Neural cell (in vitro differentiated cells): Measurements from ENCODE around the gene TSPAN15. TPM values are rescaled to one million over a fixed set of nuclear protein-coding genes. Genes with fewer than 3 reads are reported as not detected.

ENCODE experiments used
- H2AFZ ChIP-seq: fragments of 200-600, 300-800 bp; sonication (generic), shearing (Covaris generic); 2 replicates; pipeline ENCODE4 v1.6.0; 2014; ENCODE audit warnings: low read depth, mild to moderate bottlenecking, antibody characterized with exemption, low read length, moderate library complexity
- H3F3A ChIP-seq: fragments of 200-600 bp; shearing (Covaris generic); 2 replicates; pipeline ENCODE4 v1.6.1; 2016; ENCODE audit warnings: mild to moderate bottlenecking, moderate library complexity, mixed read lengths, antibody characterized with exemption, low read length; ENCODE audit not compliant: insufficient read depth, poor library complexity, severe bottlenecking
- H3K27ac ChIP-seq: fragments of 200-600, 300-800 bp; sonication (generic), shearing (Covaris generic); 2 replicates; pipeline ENCODE4 v1.5.1; 2014; ENCODE audit warnings: mild to moderate bottlenecking, low read length, moderate library complexity
- H3K27me3 ChIP-seq: fragments of 300-800, 200-600 bp; sonication (generic), shearing (Covaris generic); 2 replicates; pipeline ENCODE4 v1.6.0; 2014; ENCODE audit warnings: mild to moderate bottlenecking, low read depth, low read length, moderate library complexity; ENCODE audit not compliant: insufficient read depth
- H3K36me3 ChIP-seq: fragments of 300-800, 200-600 bp; sonication (generic), shearing (Covaris generic); 2 replicates; pipeline ENCODE4 v1.5.1; 2014; ENCODE audit warnings: mild to moderate bottlenecking, antibody characterized with exemption, low read length, moderate library complexity; ENCODE audit not compliant: insufficient read depth
- H3K4me2 ChIP-seq: fragments of 300-800, 200-600 bp; sonication (generic), shearing (Covaris generic); 2 replicates; pipeline ENCODE4 v1.6.0; 2014; ENCODE audit warnings: mild to moderate bottlenecking, low read length
- H3K4me3 ChIP-seq: fragments of 300-800, 200-600 bp; sonication (generic), shearing (Covaris generic); 2 replicates; pipeline ENCODE4 v1.5.1; 2014; ENCODE audit warnings: mild to moderate bottlenecking, low read length, moderate library complexity
- H3K79me2 ChIP-seq: fragments of 200-600 bp; shearing (Covaris generic); replicated peaks from 2 replicates; pipeline ENCODE4 v1.6.0; 2014; ENCODE audit warnings: mild to moderate bottlenecking, low read length, moderate library complexity; ENCODE audit not compliant: insufficient read depth
- H3K9ac ChIP-seq: fragments of 300-800, 200-600 bp; sonication (generic), shearing (Covaris generic); 2 replicates; pipeline ENCODE4 v1.6.1; 2016; ENCODE audit warnings: mild to moderate bottlenecking, low read length, mixed read lengths
- H3K9me2 ChIP-seq: fragments of 200-600 bp; shearing (Covaris generic); 2 replicates; pipeline ENCODE4 v1.6.1; 2016; ENCODE audit warnings: mild to moderate bottlenecking, low read length, mixed read lengths; ENCODE audit not compliant: insufficient read depth
- H3K9me3 ChIP-seq: fragments of 200-600, 300-800 bp; sonication (generic), shearing (Covaris generic); 2 replicates; pipeline ENCODE4 v1.6.1; 2016; ENCODE audit warnings: mild to moderate bottlenecking, mixed run types, low read length, moderate library complexity, mixed read lengths
- H4K20me1 ChIP-seq: fragments of 200-600 bp; shearing (Covaris generic); 2 replicates; pipeline ENCODE4 v1.6.1; 2016; ENCODE audit warnings: mild to moderate bottlenecking, mixed run types; ENCODE audit not compliant: insufficient read depth
- EP300 ChIP-seq: fragments of 450-650 bp; conservative IDR thresholded peaks from 2 replicates; pipeline ENCODE4 v1.6.1; 2014; ENCODE audit warnings: antibody characterized with exemption, mild to moderate bottlenecking, moderate library complexity; ENCODE audit not compliant: poor library complexity, severe bottlenecking
- EZH2 ChIP-seq: fragments of 200-600, 300-800 bp; shearing (Covaris generic), sonication (generic); IDR thresholded peaks from 2 replicates; pipeline ENCODE4 v1.6.1; 2014; ENCODE audit warnings: antibody characterized with exemption, low read length, borderline replicate concordance, mild to moderate bottlenecking; ENCODE audit not compliant: insufficient read depth, poor library complexity, severe bottlenecking
- MXI1 ChIP-seq: fragments of 450-650 bp; conservative IDR thresholded peaks from 2 replicates; pipeline ENCODE4 v1.6.1; 2014; ENCODE audit warnings: antibody characterized with exemption, mild to moderate bottlenecking; ENCODE audit not compliant: poor library complexity, severe bottlenecking
- POLR2AphosphoS5 ChIP-seq: IDR thresholded peaks from 2 replicates; pipeline ENCODE4 v1.6.1; 2012
- RAD21 ChIP-seq: fragments of 450-650 bp; conservative IDR thresholded peaks from 2 replicates; pipeline ENCODE4 v1.6.1; 2014; ENCODE audit warnings: antibody characterized with exemption, mild to moderate bottlenecking, moderate library complexity
- SMC3 ChIP-seq: fragments of 450-650 bp; conservative IDR thresholded peaks from 2 replicates; pipeline ENCODE4 v1.6.1; 2014; ENCODE audit warnings: antibody characterized with exemption, mild to moderate bottlenecking, moderate library complexity; ENCODE audit not compliant: poor library complexity
- TAF1 ChIP-seq: IDR thresholded peaks from 2 replicates; pipeline ENCODE4 v1.6.1; 2012; ENCODE audit warnings: low read depth
- polyA plus RNA-seq: library from polyadenylated mRNA; depleted of rRNA; stranded (reverse); fragments of >200 nt; gene quantifications from 2 replicates; pipeline ENCODE4 v1.2.3, GENCODE V29; 2014
- TF ChIP-seq, protein P1 (sequence below): IDR thresholded peaks from 2 replicates; pipeline ENCODE4 v1.6.1; 2012; ENCODE audit warnings: borderline replicate concordance
- TF ChIP-seq, protein P2 (sequence below): fragments of 450-650 bp; IDR thresholded peaks from 2 replicates; pipeline ENCODE4 v1.5.1; 2014; ENCODE audit warnings: antibody characterized with exemption, mild to moderate bottlenecking, moderate library complexity; ENCODE audit not compliant: poor library complexity, severe bottlenecking

The TSPAN15 gene
- polyA plus RNA-seq, 1 donor from 2014 or later = 1.2 TPM

GRCh38 chr10:69495666-69496065, 44.4 kb downstream of the TSPAN15 start:
- Histone ChIP-seq H3K9me3 (no peaks in the 10 kb centered on the region), H3K79me2 (no peaks in the 10 kb centered on the region), H3K9me2 (no peaks in the 10 kb centered on the region), H3K27me3 (no peaks in the 10 kb centered on the region), H3K4me2 (no peak overlapping the region), H3K36me3 (no peaks in the 10 kb centered on the region), H3F3A (no peaks in the 10 kb centered on the region), H3K27ac (no peak overlapping the region), H4K20me1 (no peaks in the 10 kb centered on the region), H3K9ac (no peak overlapping the region), H3K4me3 (no peak overlapping the region), H2AFZ (no peak overlapping the region)
- no peak for TF ChIP-seq RAD21
- no peak for TF ChIP-seq SMC3
- TF ChIP-seq, protein P1, sequence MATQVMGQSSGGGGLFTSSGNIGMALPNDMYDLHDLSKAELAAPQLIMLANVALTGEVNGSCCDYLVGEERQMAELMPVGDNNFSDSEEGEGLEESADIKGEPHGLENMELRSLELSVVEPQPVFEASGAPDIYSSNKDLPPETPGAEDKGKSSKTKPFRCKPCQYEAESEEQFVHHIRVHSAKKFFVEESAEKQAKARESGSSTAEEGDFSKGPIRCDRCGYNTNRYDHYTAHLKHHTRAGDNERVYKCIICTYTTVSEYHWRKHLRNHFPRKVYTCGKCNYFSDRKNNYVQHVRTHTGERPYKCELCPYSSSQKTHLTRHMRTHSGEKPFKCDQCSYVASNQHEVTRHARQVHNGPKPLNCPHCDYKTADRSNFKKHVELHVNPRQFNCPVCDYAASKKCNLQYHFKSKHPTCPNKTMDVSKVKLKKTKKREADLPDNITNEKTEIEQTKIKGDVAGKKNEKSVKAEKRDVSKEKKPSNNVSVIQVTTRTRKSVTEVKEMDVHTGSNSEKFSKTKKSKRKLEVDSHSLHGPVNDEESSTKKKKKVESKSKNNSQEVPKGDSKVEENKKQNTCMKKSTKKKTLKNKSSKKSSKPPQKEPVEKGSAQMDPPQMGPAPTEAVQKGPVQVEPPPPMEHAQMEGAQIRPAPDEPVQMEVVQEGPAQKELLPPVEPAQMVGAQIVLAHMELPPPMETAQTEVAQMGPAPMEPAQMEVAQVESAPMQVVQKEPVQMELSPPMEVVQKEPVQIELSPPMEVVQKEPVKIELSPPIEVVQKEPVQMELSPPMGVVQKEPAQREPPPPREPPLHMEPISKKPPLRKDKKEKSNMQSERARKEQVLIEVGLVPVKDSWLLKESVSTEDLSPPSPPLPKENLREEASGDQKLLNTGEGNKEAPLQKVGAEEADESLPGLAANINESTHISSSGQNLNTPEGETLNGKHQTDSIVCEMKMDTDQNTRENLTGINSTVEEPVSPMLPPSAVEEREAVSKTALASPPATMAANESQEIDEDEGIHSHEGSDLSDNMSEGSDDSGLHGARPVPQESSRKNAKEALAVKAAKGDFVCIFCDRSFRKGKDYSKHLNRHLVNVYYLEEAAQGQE = no peak
- no peak for TF ChIP-seq MXI1
- no peak for TF ChIP-seq EZH2
- no peak for TF ChIP-seq EP300
- TF ChIP-seq TAF1 = no peak
- TF ChIP-seq, protein P2, sequence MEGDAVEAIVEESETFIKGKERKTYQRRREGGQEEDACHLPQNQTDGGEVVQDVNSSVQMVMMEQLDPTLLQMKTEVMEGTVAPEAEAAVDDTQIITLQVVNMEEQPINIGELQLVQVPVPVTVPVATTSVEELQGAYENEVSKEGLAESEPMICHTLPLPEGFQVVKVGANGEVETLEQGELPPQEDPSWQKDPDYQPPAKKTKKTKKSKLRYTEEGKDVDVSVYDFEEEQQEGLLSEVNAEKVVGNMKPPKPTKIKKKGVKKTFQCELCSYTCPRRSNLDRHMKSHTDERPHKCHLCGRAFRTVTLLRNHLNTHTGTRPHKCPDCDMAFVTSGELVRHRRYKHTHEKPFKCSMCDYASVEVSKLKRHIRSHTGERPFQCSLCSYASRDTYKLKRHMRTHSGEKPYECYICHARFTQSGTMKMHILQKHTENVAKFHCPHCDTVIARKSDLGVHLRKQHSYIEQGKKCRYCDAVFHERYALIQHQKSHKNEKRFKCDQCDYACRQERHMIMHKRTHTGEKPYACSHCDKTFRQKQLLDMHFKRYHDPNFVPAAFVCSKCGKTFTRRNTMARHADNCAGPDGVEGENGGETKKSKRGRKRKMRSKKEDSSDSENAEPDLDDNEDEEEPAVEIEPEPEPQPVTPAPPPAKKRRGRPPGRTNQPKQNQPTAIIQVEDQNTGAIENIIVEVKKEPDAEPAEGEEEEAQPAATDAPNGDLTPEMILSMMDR = no peak
- no peak for TF ChIP-seq POLR2AphosphoS5

GRCh38 chr10:69496352-69497230, 45.3 kb downstream of the TSPAN15 start:
- Histone ChIP-seq H3K27me3 (no peaks in the 10 kb centered on the region), H3K36me3 (no peaks in the 10 kb centered on the region), H3K9ac (no peak overlapping the region), H3K79me2 (no peaks in the 10 kb centered on the region), H3K27ac (no peak overlapping the region), H3K9me3 (no peaks in the 10 kb centered on the region), H4K20me1 (no peaks in the 10 kb centered on the region), H3F3A (no peaks in the 10 kb centered on the region), H3K9me2 (no peaks in the 10 kb centered on the region), H2AFZ (no peak overlapping the region), H3K4me2 (no peak overlapping the region), H3K4me3 (no peak overlapping the region)
- TF ChIP-seq EP300 (no peak), TAF1 (no peak), RAD21 (no peak), MXI1 (no peak), EZH2 (no peak)
- TF ChIP-seq, protein P1 = no peak
